HG03108 (cell line): ENCODE measurements around the gene WDR70.
"Not testable (repeated sequence)": the region's sequence is repeated elsewhere in the genome, so short reads cannot be mapped to it uniquely, and the experiment has no call there.

Experiments used
- ATAC-seq: cut with Tn5 transposase; IDR thresholded peaks from one replicate; pipeline ENCODE4 v1.9.1; 2021; ENCODE audit warnings: moderate library complexity; ENCODE audit not compliant: unreplicated experiment

Gene WDR70

GRCh38 chr5:37672118-37672588 lies 293.0 kb downstream of the WDR70 start:
- ATAC-seq, result not testable (repeated sequence)

GRCh38 chr5:37674361-37674760 lies 295.2 kb downstream of the WDR70 start:
- ATAC-seq, result not testable (repeated sequence)

GRCh38 chr5:37679326-37679725 lies 300.2 kb downstream of the WDR70 start:
- not testable (repeated sequence) for ATAC-seq

- not testable (repeated sequence) for ATAC-seq
Measured at GRCh38 chr5:37679903-37680302, 300.8 kb downstream of the WDR70 start.

GRCh38 chr5:37683072-37683471 lies 304.0 kb downstream of the WDR70 start:
- no peak for ATAC-seq

GRCh38 chr5:37685211-37685610 lies 306.1 kb downstream of the WDR70 start:
- no peak for ATAC-seq

- ATAC-seq, result no peak
Measured at GRCh38 chr5:37685816-37686215, 306.7 kb downstream of the WDR70 start.

- not testable (repeated sequence) for ATAC-seq
Measured at GRCh38 chr5:37688925-37689324, 309.8 kb downstream of the WDR70 start.

- ATAC-seq, result not testable (repeated sequence)
Measured at GRCh38 chr5:37694333-37694732, 315.2 kb downstream of the WDR70 start.

GRCh38 chr5:37694867-37695266 lies 315.7 kb downstream of the WDR70 start:
- ATAC-seq, result no peak

GRCh38 chr5:37695647-37696046 lies 316.5 kb downstream of the WDR70 start:
- no peak for ATAC-seq

GRCh38 chr5:37696190-37697021 lies 317.3 kb downstream of the WDR70 start:
- ATAC-seq, result no peak

- no peak for ATAC-seq
Measured at GRCh38 chr5:37701868-37702267, 322.8 kb downstream of the WDR70 start.

- no peak for ATAC-seq
Measured at GRCh38 chr5:37703841-37704241, 324.7 kb downstream of the WDR70 start.

- no peak for ATAC-seq
Measured at GRCh38 chr5:37704406-37704805, 325.3 kb downstream of the WDR70 start.

GRCh38 chr5:37709020-37709419 lies 329.9 kb downstream of the WDR70 start:
- ATAC-seq, result no peak

GRCh38 chr5:37710965-37711364 lies 331.8 kb downstream of the WDR70 start:
- ATAC-seq, result no peak

GRCh38 chr5:37712750-37713149 lies 333.6 kb downstream of the WDR70 start:
- no peak for ATAC-seq

- no peak for ATAC-seq
Measured at GRCh38 chr5:37714756-37715155, 335.6 kb downstream of the WDR70 start.

- no peak for ATAC-seq
Measured at GRCh38 chr5:37715361-37715760, 336.2 kb downstream of the WDR70 start.

- no peak for ATAC-seq
Measured at GRCh38 chr5:37715992-37716391, 336.9 kb downstream of the WDR70 start.

- ATAC-seq, result no peak
Measured at GRCh38 chr5:37716405-37716804, 337.3 kb downstream of the WDR70 start.

- no peak for ATAC-seq
Measured at GRCh38 chr5:37717276-37717612, 338.1 kb downstream of the WDR70 start.
